Activated gamma-delta T cell treated with anti-CD3 and anti-CD28 coated beads, Interleukin-2, amount 50 U/mL, for 16 hours (primary cell): ENCODE data around the gene CORIN.
A peak's percentile ranks its signal among the peaks of the same experiment; 100 is the strongest.

Experiments
- DNase-seq: peaks from one replicate; pipeline ENCODE4 v3.0.0-alpha.2; 2020; ENCODE audit warnings: low read depth

CORIN gene, protein sequence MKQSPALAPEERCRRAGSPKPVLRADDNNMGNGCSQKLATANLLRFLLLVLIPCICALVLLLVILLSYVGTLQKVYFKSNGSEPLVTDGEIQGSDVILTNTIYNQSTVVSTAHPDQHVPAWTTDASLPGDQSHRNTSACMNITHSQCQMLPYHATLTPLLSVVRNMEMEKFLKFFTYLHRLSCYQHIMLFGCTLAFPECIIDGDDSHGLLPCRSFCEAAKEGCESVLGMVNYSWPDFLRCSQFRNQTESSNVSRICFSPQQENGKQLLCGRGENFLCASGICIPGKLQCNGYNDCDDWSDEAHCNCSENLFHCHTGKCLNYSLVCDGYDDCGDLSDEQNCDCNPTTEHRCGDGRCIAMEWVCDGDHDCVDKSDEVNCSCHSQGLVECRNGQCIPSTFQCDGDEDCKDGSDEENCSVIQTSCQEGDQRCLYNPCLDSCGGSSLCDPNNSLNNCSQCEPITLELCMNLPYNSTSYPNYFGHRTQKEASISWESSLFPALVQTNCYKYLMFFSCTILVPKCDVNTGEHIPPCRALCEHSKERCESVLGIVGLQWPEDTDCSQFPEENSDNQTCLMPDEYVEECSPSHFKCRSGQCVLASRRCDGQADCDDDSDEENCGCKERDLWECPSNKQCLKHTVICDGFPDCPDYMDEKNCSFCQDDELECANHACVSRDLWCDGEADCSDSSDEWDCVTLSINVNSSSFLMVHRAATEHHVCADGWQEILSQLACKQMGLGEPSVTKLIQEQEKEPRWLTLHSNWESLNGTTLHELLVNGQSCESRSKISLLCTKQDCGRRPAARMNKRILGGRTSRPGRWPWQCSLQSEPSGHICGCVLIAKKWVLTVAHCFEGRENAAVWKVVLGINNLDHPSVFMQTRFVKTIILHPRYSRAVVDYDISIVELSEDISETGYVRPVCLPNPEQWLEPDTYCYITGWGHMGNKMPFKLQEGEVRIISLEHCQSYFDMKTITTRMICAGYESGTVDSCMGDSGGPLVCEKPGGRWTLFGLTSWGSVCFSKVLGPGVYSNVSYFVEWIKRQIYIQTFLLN

DNA sequence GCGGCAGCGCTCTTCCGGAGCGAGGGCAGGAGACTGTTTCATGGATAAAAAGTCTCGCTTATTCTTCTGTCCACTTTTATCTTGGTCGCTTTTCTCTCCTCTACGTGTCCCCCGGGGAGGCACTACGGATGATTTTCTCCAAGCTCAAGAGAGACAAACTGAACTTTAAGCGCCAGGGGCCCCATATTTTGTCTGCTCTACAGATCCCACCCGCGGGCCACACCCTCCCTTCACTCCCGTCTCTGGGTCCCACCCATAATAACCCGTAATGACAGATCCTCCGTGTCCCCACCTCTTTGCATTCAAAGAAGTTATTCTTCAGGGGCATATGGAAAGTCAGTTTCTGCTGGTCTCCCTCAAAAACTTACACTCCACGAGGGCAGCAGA lies at the start of gene CORIN:
Gene CORIN, minus strand, starts transcription at position 160 of the 387 bp plus-strand sequence. Its CDS starts 118 bp downstream, at position 42.
- no peak for DNase-seq

DNA sequence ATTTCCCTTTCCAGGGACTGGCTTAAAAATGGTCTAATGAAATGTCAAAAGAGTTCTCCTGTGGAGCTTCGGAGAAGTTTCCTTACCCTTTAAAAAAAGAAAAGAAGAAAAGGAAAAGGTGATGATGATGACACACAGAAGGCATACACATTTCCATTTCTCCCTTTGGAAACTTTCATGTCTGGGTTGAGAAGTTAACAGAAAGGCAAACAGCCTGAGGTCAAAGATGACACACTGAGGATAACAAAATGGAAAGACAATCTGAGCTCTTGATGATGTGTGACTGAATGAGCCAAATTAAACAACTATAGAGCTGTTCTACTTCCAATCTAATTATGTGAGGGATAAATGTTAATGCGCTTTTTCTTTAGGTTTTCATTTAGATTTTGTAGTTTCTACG lies 44.4 kb upstream of the CORIN start:
- DNase-seq: no peak

DNA sequence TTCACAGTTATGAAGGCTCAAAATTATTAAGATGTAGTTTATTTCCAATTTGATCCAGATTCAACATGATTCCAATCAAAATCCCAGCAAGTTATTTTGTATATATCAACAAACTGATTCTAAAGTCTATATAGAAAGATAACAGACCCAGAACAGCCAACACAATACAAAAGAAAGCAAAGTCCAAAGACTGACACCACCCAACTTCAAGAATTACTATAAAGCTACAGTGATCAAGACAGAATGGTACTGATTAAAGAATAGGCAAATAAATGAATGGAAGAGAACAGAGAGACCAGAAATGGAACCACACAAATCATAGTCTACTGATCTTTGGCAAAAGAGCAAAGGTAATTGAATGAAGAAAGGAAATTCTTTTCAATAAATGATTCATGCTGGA lies 41.6 kb upstream of the CORIN start:
- DNase-seq: no peak

DNA sequence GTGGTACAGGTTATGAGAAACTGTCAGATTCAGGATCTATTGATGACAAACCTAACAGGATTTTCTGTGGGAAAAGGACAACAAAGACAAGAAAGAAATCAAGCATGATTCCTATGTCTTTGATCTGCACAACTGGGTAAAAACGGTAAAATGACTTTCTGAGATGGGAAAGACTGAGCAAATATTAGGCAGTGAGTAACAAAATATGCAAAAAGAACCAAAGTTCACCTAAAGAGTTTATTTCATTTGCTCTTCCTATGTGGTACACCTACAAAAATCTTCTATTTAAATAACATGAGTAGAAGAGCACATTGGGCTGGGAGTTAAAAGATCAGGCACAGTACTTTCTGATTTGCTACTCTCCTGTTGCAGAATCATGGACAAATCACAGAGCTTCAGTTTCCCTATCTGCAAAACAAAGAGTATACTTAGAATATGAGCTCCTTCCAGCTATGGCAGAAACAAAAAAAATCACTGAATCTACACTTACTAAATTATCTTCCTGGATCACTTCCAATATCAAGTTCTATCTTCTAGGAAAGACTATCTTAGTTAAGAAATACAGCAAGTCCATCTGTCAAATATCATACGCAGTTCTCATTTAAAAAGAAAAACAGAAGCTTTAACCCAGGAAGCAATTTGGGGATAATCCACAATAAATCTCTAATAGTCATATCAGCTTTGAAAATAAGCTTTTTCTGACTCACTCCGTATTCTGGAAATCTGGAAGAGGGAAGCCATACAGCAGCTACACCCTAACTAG lies 39.1 kb upstream of the CORIN start:
- no peak for DNase-seq

DNA sequence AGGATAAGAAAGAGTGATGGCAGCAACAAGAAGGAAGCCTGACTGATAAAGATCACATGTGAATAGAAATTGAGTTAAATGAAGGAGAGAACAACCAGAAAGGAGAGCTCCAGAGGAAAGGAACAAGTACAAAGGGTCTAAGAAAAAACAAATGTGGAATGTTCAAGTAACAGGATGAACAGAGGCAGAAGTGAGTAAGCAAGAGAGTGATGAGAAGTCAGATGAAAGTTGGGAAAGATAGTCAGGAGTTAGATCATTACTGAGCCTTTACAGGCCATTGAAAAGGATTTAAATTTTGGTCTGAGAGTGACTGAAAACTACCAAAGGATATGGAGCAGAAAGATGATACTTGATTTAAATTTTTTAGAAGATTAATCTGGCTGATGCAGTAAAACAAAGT lies 38.4 kb upstream of the CORIN start:
- DNase-seq: no peak

DNA sequence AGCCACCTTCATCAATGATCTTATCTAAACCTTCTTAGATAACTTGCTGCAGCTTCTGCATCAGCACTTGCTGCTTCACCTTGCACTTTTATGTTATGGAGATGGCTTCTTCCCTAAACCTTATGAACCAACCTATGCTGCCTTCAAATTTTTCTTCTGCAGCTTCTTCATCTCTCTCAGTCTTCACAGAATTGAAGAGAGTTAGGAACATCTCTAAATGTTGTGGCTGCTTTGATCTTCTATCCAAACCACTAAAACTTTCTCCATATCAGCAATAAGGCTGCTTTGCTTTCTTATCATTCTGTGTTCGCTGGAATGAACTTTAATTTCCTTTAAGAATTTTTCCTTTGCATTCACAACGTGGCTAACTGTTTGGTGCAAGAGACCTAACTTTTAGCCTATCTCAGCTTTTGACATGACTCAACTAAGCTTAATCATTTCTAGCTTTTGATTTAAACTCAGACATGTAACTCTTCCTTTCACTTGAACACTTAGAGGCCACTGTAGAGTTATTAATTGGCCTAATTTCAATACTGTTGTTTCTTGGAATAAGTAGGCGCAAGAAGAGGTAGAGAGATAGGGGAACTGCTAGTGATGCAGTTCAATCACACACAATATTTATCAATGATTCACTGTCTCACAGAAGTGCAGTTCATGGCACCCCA lies 36.1 kb upstream of the CORIN start:
- no peak for DNase-seq

DNA sequence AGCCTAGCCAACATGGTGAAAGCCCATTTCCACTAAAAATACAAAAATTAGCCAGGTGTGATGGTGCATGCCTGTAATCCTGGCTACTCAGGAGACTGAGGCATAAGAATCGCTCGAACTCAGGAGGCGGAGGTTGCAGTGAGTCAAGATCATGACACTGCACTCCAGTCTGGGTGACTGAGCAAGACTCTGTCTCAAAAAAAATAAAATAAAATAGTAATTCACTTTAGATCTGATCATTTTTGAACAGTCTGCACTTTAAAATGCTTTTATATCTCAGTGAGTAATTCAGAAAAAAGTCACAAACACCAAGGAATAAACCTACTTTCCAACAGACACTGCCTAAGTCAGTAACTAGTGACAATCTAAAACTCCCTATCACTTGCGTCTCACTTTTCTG lies 25.6 kb upstream of the CORIN start:
- DNase-seq: no peak

DNA sequence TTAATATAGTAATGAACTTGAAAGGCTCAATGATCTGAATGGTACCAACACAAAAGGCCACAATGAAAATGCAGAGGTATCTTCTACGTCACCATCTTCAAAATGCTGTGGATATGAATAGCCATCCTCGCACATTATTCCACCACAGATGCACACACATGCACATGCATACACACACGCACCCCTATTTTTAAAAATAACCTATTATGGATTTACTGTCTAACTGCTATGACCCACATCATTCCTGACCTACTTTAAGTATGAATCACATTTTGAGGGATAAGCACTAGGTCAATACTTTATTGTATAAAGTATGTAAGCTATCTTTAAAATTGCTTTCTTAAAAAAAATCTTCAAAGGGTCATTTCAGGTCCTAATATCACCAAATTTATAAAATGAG lies 24.4 kb upstream of the CORIN start:
- no peak for DNase-seq

DNA sequence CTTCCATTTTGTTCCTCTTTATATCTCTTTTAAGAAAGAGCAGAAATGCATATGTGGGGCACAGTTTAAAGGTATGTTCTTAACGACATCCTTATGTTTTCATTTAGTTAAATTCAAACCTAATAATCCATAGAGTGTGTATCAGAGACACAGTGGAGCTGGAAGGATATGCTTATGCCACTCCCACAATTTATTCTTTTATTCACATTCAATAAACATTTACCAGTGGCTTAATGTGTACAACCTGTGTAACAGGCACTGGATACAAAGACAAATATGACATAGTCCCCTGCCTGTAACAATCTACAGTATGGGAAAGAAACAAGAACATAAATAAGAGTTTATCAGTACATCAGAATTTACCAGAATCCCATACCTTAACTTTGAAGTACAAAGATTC lies 22.4 kb upstream of the CORIN start:
- no peak for DNase-seq

DNA sequence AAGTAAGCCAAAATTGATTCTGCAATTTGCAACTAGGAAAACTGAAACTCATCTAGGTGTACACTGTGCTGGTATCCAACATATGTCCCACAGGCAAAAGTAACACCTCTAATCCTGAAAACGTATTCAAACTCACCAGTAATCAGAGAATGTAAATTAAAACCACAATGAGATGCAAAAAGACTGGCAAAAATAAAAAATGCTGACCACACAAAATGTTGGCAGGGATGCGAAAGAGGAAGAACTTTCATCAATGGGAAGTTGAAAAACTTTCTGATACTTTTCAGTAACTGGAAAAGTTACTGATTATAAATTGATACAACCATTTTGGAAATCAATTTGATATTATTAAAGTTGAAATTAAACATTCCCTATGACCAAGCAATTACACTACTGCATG lies 20.1 kb upstream of the CORIN start:
- DNase-seq: no peak

DNA sequence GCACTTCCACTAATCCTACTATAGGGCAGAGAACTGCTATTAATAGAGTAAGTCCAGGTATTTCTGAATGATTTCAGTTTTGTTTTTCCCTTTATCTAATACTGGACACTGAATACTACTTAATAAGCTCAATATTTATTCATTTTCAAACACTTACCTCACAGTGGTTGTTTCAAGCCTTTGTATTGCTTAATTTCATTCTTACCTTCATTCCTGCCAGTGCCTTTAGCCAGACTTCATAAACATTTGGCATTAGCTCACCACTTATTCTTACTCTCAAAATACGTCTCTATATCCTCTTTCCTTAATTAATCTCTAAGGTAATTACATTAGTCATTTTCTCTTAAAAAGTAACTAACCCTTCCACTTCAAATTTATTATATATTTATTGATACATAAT lies 18.8 kb upstream of the CORIN start:
- no peak for DNase-seq

DNA sequence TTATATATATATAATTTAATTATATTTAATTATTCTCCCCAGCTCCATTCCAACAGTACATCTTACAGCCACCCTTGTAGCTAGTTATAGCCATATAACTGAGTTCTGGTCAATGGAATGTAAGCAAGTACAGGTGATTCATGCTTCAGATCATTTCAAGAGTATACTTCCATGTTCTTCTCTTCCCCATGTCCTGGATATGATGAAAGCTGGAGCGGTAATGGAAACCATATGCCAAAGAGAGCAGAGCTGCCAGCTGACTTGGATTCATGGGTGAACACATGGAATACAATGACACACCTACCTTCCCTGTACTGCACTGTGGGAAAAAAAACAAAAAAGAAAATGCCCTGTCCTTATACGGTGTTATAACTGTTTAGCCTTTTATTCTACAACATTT lies 17.5 kb upstream of the CORIN start:
- no peak for DNase-seq

DNA sequence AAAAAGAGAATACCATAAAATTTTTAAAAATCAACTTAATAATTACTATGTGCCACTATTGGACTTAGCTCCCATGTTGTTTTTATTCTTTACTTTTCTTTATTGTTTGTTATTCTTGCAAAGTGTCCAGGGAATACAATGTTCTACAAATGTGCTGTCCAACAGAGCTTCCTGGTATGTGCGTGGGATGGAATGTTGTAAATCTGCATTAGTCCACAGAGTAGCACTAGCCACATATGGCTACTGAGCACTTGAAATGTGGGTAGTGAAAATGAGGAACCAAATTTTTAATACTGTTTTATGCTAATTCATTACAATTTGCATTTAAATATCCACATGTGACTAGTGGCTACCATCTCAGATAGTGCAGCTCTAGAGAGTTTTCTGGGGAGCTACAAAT lies 14.3 kb upstream of the CORIN start:
- no peak for DNase-seq

DNA sequence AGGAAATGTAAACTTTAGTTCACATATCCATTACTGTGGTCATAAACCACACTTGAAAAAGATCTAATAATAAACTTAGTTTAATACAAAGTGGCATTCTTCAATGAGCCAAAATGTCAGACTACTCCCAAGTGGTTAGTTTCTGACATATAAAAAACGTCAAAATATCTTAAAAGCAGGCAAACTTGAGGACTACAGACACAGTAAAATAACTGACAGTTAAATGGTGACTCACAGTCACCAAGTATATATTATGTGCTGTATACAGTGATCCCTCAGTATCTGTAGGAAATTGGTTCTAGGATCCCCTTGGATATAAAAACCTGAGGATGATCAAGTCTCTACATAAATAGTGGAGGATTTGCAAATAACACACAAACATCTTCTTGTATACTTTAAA lies 11.6 kb upstream of the CORIN start:
- no peak for DNase-seq

DNA sequence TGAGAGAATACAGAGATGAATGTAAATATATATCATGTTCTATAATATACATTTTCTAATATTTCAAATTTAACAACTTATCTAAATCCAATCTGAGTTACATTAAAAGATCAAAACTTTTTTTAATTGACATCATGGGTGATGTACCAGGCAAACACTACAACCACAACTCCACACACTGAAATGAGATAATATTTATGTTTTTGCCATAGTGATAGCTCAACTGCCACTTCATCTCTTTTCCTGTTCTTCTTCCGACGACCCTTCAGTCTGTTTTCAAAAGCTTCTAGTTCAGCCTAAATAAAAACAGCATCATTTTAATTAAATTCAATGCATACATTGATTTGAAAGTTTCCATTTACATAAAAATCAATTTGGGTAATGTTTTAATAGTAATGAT lies 10.2 kb upstream of the CORIN start:
- no peak for DNase-seq

DNA sequence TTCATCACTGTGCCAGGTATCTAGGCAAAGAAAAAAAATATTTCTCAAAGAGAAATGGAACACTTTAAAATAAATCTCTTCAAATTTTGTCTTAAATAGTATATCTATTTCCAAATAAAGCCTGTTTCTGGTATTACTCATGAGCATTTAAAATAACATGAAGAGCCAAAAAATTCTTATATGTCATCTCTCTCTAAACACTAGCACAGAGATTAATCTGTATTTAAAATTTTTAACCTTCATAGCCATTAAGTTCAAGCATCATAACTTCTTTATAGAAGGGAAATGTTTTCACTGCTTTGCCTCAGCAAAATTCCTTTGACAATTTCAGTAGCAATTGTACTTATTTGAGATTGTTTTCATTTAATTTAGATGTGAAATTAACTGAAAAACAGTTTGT lies 5.1 kb upstream of the CORIN start:
- no peak for DNase-seq

DNA sequence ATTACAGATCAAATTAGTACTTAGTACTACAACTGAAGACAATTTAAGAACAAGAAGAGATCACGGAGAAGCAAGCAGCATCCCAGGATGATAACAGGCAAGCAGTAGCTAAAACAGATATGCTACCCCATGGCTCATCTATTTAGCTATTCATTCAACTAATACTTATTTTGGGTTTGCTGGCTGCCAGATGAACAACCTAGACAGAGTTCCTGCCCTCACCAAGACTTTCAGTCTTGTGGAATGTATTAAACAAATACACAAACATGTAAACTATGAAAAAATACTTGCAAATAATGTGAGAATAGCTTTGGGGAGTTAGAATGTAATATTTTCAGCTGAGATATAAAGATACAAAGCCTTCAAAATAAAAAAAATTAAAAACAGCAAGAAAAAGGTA lies 2.4 kb upstream of the CORIN start:
- no peak for DNase-seq

DNA sequence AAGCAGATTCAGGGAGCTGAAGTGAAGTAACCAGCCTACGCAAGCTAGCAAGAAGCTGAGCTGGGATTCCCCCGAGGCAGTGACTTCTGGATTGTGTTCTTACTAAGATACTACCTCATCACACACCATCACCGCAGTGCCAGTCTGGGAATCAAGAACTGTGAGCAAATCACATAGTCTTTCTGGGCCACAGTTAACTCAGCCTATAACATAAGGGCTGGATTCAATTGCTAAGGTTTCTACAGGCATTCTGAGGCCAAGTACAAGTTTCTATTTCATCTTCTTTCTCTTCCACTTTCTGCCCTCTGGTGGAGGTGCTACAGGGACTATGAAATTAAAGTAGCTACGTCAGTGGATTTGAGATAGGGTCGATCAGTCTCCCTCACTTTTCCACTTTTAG lies 1.4 kb upstream of the CORIN start:
- no peak for DNase-seq

DNA sequence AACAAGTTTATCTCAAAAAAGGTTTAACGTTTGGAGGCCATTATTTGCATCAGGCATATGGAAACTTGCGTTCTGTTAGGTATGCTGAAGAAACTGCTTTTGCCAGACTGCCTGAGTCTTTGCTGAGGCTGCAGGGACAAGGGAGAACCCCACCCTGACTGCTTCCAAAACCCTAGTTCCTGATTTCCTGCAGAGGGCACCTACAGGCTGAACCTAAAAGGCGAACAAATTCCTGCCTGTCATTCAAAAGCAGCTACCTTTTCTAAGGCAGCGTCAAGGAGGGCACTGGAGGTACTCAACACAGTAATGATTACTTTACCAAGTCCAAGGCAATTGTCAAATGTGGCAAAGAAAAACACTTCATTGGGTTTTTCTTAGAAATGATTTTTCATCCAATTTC lies 578 bp upstream of the CORIN start:
- DNase-seq: no peak

DNA sequence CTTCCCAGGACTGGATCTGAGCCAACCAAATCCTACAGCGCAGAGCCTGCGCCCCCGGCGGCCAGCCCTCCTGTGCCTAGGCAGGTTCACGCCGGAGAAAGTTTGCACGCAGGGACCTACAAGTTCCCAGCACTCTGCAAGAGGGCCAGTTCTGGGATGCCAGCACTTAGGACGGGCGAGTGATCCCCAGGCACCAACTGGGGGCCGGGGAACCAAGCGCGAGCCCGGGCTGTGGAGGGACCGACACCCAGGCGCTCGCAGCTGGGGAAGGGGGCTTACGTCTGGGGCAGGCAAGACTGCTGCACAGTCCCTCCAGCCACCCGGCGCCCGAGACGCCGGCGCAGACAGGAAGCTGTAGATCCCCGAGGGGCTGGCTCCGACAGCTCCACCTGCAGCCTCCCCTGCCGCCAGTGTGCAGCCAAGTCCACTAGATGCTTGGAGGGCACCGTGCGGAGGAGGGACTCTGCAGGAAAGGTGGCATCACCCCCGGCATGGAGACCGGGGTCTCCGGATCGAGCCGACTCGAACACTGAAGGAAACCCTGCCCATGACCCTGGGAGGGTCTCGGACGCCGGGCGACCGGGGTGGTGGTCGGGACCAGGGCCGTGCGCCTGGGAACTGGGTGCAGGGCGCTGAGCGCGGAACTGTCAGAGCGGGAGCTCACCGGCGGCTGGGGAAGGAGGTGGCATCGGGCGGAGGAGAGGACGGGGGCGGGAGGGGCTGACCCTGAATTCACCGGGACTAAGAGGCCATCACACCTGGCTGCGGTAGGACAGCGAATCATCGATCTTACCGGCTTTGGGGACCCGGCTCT lies 566 bp downstream of the CORIN start:
- peak; percentile 30 for DNase-seq

DNA sequence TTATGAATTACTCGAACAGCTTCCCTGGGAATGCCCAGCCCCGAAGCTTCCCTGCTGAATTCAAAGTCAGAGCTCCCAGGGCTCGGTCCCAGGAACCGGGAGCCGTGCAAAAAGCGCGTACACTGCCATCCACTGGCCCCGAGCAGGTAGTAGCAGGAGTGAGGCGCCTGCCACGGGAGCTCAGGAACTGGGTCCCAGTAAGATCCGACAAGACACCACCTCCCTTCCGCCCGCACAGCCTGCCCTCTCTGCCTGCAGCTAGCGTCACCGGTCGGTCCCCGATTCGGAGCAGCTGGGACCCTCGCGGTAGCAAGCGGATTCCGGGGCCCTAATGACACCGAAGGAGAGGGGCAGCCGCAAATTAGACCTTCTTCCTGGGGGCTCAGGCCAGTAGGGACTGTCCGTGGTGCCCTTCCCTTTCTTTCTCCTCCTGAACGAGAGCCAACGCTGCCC lies 1.2 kb downstream of the CORIN start:
- peak; percentile 24 for DNase-seq
